Mucosa of rectum (tissue), 2 donors: ENCODE measurements around the gene PTGIS.
"Not testable (repeated sequence)": the region's sequence is repeated elsewhere in the genome, so short reads cannot be mapped to it uniquely, and the experiment has no call there.

ENCODE experiments used
- H3K27ac ChIP-seq, 2 donors: one replicate each; pipeline ENCODE4 v1.7.0; 2013; ENCODE audit warnings: inconsistent platforms in 2 of 2, low read depth in 2 of 2, low read length in 2 of 2
- H3K27me3 ChIP-seq, 2 donors: one replicate each; pipeline ENCODE4 v1.7.0; 2013; ENCODE audit warnings: low read length in 2 of 2; ENCODE audit not compliant: control insufficient read depth in 2 of 2, insufficient read depth in 2 of 2
- H3K36me3 ChIP-seq, 2 donors: one replicate each; pipeline ENCODE4 v1.7.0; 2013; ENCODE audit warnings: low read length in 2 of 2; ENCODE audit not compliant: control insufficient read depth in 2 of 2, insufficient read depth in 2 of 2
- H3K4me1 ChIP-seq, 2 donors: one replicate each; pipeline ENCODE4 v1.7.0; 2013; ENCODE audit warnings: low read length in 2 of 2, mild to moderate bottlenecking in 1 of 2; ENCODE audit not compliant: control insufficient read depth in 2 of 2, insufficient read depth in 2 of 2
- H3K4me3 ChIP-seq, 2 donors: one replicate each; pipeline ENCODE4 v1.7.0; 2013; ENCODE audit warnings: low read length in 2 of 2
- H3K9ac ChIP-seq, 2 donors: one replicate each; pipeline ENCODE4 v1.7.0; 2013; ENCODE audit warnings: low read length in 2 of 2, low read depth in 1 of 2, mild to moderate bottlenecking in 1 of 2
- H3K9me3 ChIP-seq, 2 donors: one replicate each; pipeline ENCODE4 v1.7.0; 2013; ENCODE audit warnings: low read length in 2 of 2; ENCODE audit not compliant: control insufficient read depth in 2 of 2
- donor health status: healthy.
- donor health status: Normal muscosa, but diverticular disease.

Gene PTGIS

GRCh38 chr20:49567421-49568277 lies at the start of gene PTGIS:
Gene PTGIS, minus strand, starts transcription at chr20:49568137. Its CDS starts 21 bp downstream, at chr20:49568116.
- Histone ChIP-seq H3K9me3 (no peaks in the 10 kb centered on the region), H3K4me1 (peaks cover 0 to 3% of the 10 kb centered on the region in 2 donors), H3K4me3 (peak within 1 kb of the TSS; percentile 13 to 53), H3K27me3 (peaks cover 20 to 21% of the 10 kb centered on the region in 2 donors), H3K36me3 (no peaks in the 10 kb centered on the region), H3K27ac (peak within 1 kb of the TSS in 1 of 2 donors; percentile 32), H3K9ac (peak within 1 kb of the TSS in 1 of 2 donors; percentile 21)

- H3K4me3 ChIP-seq, H3K27ac ChIP-seq, H3K9me3 ChIP-seq, H3K9ac ChIP-seq, H3K36me3 ChIP-seq, H3K27me3 ChIP-seq, H3K4me1 ChIP-seq: not testable (repeated sequence)
Measured at GRCh38 chr20:49617394-49617793, 49.5 kb upstream of the PTGIS start.

- Histone ChIP-seq H3K4me1 (peaks cover 3 to 10% of the 10 kb centered on the region in 2 donors), H3K4me3 (no peak overlapping the region), H3K27ac (peak overlapping the region in 1 of 2 donors; percentile 51), H3K36me3 (no peaks in the 10 kb centered on the region), H3K9ac (no peak overlapping the region), H3K9me3 (no peaks in the 10 kb centered on the region), H3K27me3 (no peaks in the 10 kb centered on the region)
Measured at GRCh38 chr20:49616154-49617007, 48.4 kb upstream of the PTGIS start.

- Histone ChIP-seq H3K9ac (no peak overlapping the region), H3K27ac (peak overlapping the region in 1 of 2 donors; percentile 51), H3K4me3 (no peak overlapping the region), H3K4me1 (peaks cover 8 to 17% of the 10 kb centered on the region in 2 donors), H3K36me3 (no peaks in the 10 kb centered on the region), H3K27me3 (no peaks in the 10 kb centered on the region), H3K9me3 (no peaks in the 10 kb centered on the region)
Measured at GRCh38 chr20:49615401-49616153, 47.6 kb upstream of the PTGIS start.

- not testable (repeated sequence) for H3K4me3 ChIP-seq, H3K36me3 ChIP-seq, H3K9ac ChIP-seq, H3K27me3 ChIP-seq, H3K9me3 ChIP-seq
- Histone ChIP-seq H3K27ac (peak overlapping the region in 1 of 2 donors; percentile 5), H3K4me1 (peaks cover 8 to 18% of the 10 kb centered on the region in 2 donors)
Measured at GRCh38 chr20:49615051-49615400, 47.1 kb upstream of the PTGIS start.

- peaks cover 8 to 18% of the 10 kb centered on the region in 2 donors for H3K4me1 ChIP-seq
- no peak overlapping the region for H3K27ac ChIP-seq
- H3K36me3 ChIP-seq, result no peaks in the 10 kb centered on the region
- H3K9ac ChIP-seq, result no peak overlapping the region
- no peaks in the 10 kb centered on the region for H3K9me3 ChIP-seq
- no peak overlapping the region for H3K4me3 ChIP-seq
- H3K27me3 ChIP-seq, result no peaks in the 10 kb centered on the region
Measured at GRCh38 chr20:49614338-49615050, 46.6 kb upstream of the PTGIS start.

- no peaks in the 10 kb centered on the region for H3K36me3 ChIP-seq
- H3K9me3 ChIP-seq, result no peaks in the 10 kb centered on the region
- H3K9ac ChIP-seq, result no peak overlapping the region
- H3K27ac ChIP-seq, result no peak overlapping the region
- H3K4me3 ChIP-seq, result no peak overlapping the region
- peaks cover 14 to 21% of the 10 kb centered on the region in 2 donors for H3K4me1 ChIP-seq
- peaks cover 2 to 3% of the 10 kb centered on the region in 2 donors for H3K27me3 ChIP-seq
Measured at GRCh38 chr20:49612127-49612738, 44.3 kb upstream of the PTGIS start.

GRCh38 chr20:49611539-49612126 lies 43.7 kb upstream of the PTGIS start:
- Histone ChIP-seq H3K4me3 (peak overlapping the region; percentile 49 to 70), H3K4me1 (peaks cover 14 to 21% of the 10 kb centered on the region in 2 donors), H3K9ac (peak overlapping the region; percentile 32 to 56)
- H3K27me3 ChIP-seq, H3K27ac ChIP-seq, H3K36me3 ChIP-seq, H3K9me3 ChIP-seq: not testable (repeated sequence)
